Spleen (tissue), 7 donors: ENCODE measurements around the gene MRPL19.

Experiments used
- CTCF ChIP-seq, 11 experiments: fragments of 200-600 bp in 7 of 11; fragments of 450-650 bp in 4 of 11; sonication (generic) in 4 of 11; IDR thresholded peaks in 8 of 11; conservative IDR thresholded peaks in 3 of 11; 1 replicate in 7 of 11; 2 replicates in 4 of 11; pipeline versions ENCODE4 v1.4.0 to v1.8.0; 2016 to 2021; ENCODE audit warnings: antibody characterized with exemption in 11 of 11, inconsistent platforms in 4 of 11, mild to moderate bottlenecking in 1 of 11
- POLR2A ChIP-seq, 3 donors: fragments of 450-650 bp; IDR thresholded peaks; one replicate each; pipeline ENCODE4 v1.5.1; 2017; ENCODE audit warnings: antibody characterized with exemption in 3 of 3, mild to moderate bottlenecking in 1 of 3
- POLR2AphosphoS5 ChIP-seq, 3 donors: sonication (generic); formaldehyde crosslinking; IDR thresholded peaks; one replicate each; pipeline ENCODE4 v1.5.1; 2017; ENCODE audit warnings: antibody characterized with exemption in 3 of 3
- donor health status: DM: no; HTN: no; CAD: no; lungs with moderate emphysema.
- donor health status: DM: no; HTN: no; CAD: no.
- donor health status: DM: no; HTN: no; CAD: no.

DNA sequence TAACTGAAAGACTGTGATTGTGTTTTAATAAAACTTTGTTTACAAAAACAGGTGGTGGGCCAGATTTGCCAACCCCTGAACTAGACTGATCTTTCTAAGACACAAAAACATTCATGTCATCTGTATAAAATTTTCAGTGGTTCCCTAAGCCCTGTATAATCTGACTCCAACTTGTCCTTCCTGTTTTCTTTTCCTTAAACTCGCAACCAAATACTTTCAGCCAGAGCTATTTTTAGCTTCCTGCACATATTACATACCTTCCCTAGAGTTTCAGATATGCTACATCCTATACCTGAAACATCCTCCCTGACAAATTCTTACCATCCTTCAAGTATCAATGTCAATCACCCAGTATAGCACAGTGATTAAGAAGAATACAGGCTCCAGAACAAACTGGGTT lies 59.3 kb downstream of the MRPL19 start:
- TF ChIP-seq POLR2AphosphoS5 (IDR thresholded peaks at IDR 0.05), result no peak
- TF ChIP-seq CTCF (IDR thresholded peaks at IDR 0.05 in 8 of 11, conservative IDR thresholded peaks at IDR 0.05 in 3 of 11), result no peak
- no peak for TF ChIP-seq POLR2A (IDR thresholded peaks at IDR 0.05)
